IPS-20b (cell line): ENCODE measurements around the gene NLGN3.
"Not testable (repeated sequence)": the region's sequence is repeated elsewhere in the genome, so short reads cannot be mapped to it uniquely, and the experiment has no call there.

ENCODE experiments used
- H3K27ac ChIP-seq: one replicate; pipeline ENCODE4 v1.5.1; 2013; ENCODE audit warnings: low read length
- H3K27me3 ChIP-seq: 2 replicates; pipeline ENCODE4 v1.6.1; 2013; ENCODE audit warnings: mild to moderate bottlenecking, low read length, inconsistent platforms; ENCODE audit not compliant: insufficient read depth
- H3K36me3 ChIP-seq: 2 replicates; pipeline ENCODE4 v1.6.1; 2013; ENCODE audit warnings: low read depth, mild to moderate bottlenecking, inconsistent platforms, low read length, moderate library complexity; ENCODE audit not compliant: insufficient read depth
- H3K4me1 ChIP-seq: 2 replicates; pipeline ENCODE4 v1.6.1; 2013; ENCODE audit warnings: mild to moderate bottlenecking, control low read depth, inconsistent platforms, low read length, moderate library complexity; ENCODE audit not compliant: insufficient read depth
- H3K4me3 ChIP-seq: 2 replicates; pipeline ENCODE4 v1.5.1; 2013; ENCODE audit warnings: mild to moderate bottlenecking, low read length, inconsistent platforms
- H3K9ac ChIP-seq: 2 replicates; pipeline ENCODE4 v1.6.1; 2013; ENCODE audit warnings: low read depth, mild to moderate bottlenecking, inconsistent platforms, low read length, moderate library complexity
- H3K9me3 ChIP-seq: 2 replicates; pipeline ENCODE4 v1.6.1; 2013; ENCODE audit warnings: mild to moderate bottlenecking, low read depth, low read length, inconsistent platforms; ENCODE audit not compliant: insufficient read depth

NLGN3 gene

GRCh38 chrX:71173440-71173839 is 28.8 kb downstream of the NLGN3 start:
- Histone ChIP-seq H3K36me3 (no peaks in the 10 kb centered on the region), H3K27me3 (no peaks in the 10 kb centered on the region), H3K9me3 (no peaks in the 10 kb centered on the region), H3K27ac (no peak overlapping the region), H3K4me3 (no peak overlapping the region), H3K9ac (no peak overlapping the region), H3K4me1 (peaks cover 7% of the 10 kb centered on the region; the same call in 1 of the 2 replicates)

GRCh38 chrX:71174795-71175194 is 30.2 kb downstream of the NLGN3 start:
- H3K9ac ChIP-seq = no peak overlapping the region
- no peaks in the 10 kb centered on the region for H3K36me3 ChIP-seq
- no peaks in the 10 kb centered on the region for H3K27me3 ChIP-seq
- no peak overlapping the region for H3K27ac ChIP-seq
- no peaks in the 10 kb centered on the region for H3K9me3 ChIP-seq
- H3K4me1 ChIP-seq = peaks cover 7% of the 10 kb centered on the region; the same call in 1 of the 2 replicates
- no peak overlapping the region for H3K4me3 ChIP-seq

GRCh38 chrX:71175531-71175930 is 30.9 kb downstream of the NLGN3 start:
- H3K9ac ChIP-seq = no peak overlapping the region
- no peaks in the 10 kb centered on the region for H3K9me3 ChIP-seq
- no peak overlapping the region for H3K27ac ChIP-seq
- peaks cover 5% of the 10 kb centered on the region; the same call in 1 of the 2 replicates for H3K4me1 ChIP-seq
- H3K27me3 ChIP-seq = no peaks in the 10 kb centered on the region
- no peaks in the 10 kb centered on the region for H3K36me3 ChIP-seq
- H3K4me3 ChIP-seq = no peak overlapping the region

- H3K9me3 ChIP-seq = no peaks in the 10 kb centered on the region
- no peaks in the 10 kb centered on the region for H3K27me3 ChIP-seq
- no peak overlapping the region for H3K27ac ChIP-seq
- no peaks in the 10 kb centered on the region for H3K36me3 ChIP-seq
- no peaks in the 10 kb centered on the region; the same call in 1 of the 2 replicates for H3K4me1 ChIP-seq
- no peak overlapping the region for H3K4me3 ChIP-seq
- no peak overlapping the region for H3K9ac ChIP-seq
These were observed 32.7 kb downstream of the NLGN3 start for GRCh38 chrX:71177327-71177726.

- H3K36me3 ChIP-seq = no peaks in the 10 kb centered on the region
- no peaks in the 10 kb centered on the region for H3K9me3 ChIP-seq
- no peaks in the 10 kb centered on the region for H3K27me3 ChIP-seq
- no peak overlapping the region for H3K27ac ChIP-seq
- no peak overlapping the region for H3K4me3 ChIP-seq
- peaks cover 14% of the 10 kb centered on the region for H3K4me1 ChIP-seq
- no peak overlapping the region for H3K9ac ChIP-seq
These were observed 34.3 kb downstream of the NLGN3 start for GRCh38 chrX:71178908-71179307.

GRCh38 chrX:71180579-71181265 is 36.1 kb downstream of the NLGN3 start:
- peaks cover 14% of the 10 kb centered on the region for H3K4me1 ChIP-seq
- not testable (repeated sequence) for H3K9ac ChIP-seq, H3K36me3 ChIP-seq, H3K4me3 ChIP-seq, H3K9me3 ChIP-seq, H3K27ac ChIP-seq, H3K27me3 ChIP-seq

- H3K36me3 ChIP-seq = no peaks in the 10 kb centered on the region
These were observed 36.9 kb downstream of the NLGN3 start for GRCh38 chrX:71181558-71181909.

GRCh38 chrX:71181910-71182799 is 37.5 kb downstream of the NLGN3 start:
- Histone ChIP-seq H3K27ac (peak overlapping the region; percentile 99), H3K36me3 (no peaks in the 10 kb centered on the region), H3K27me3 (no peaks in the 10 kb centered on the region), H3K4me3 (peak overlapping the region; percentile 86), H3K4me1 (peaks cover 14% of the 10 kb centered on the region), H3K9me3 (no peaks in the 10 kb centered on the region), H3K9ac (peak overlapping the region; percentile 98)

More at GRCh38 chrX:71181558-71181909, 36.9 kb downstream of the NLGN3 start:
- Histone ChIP-seq H3K4me3 (peak overlapping the region; percentile 86), H3K9ac (peak overlapping the region; percentile 98; the same call in 1 of the 2 replicates), H3K4me1 (peaks cover 14% of the 10 kb centered on the region), H3K27ac (peak overlapping the region; percentile 99), H3K27me3 (no peaks in the 10 kb centered on the region), H3K9me3 (no peaks in the 10 kb centered on the region)

- Histone ChIP-seq H3K9me3 (no peaks in the 10 kb centered on the region), H3K27ac (peak overlapping the region; percentile 95), H3K27me3 (no peaks in the 10 kb centered on the region), H3K36me3 (no peaks in the 10 kb centered on the region), H3K4me1 (peaks cover 14% of the 10 kb centered on the region), H3K4me3 (peak overlapping the region; percentile 52; the same call in 1 of the 2 replicates), H3K9ac (peak overlapping the region; percentile 86; the same call in 1 of the 2 replicates)
These were observed 38.2 kb downstream of the NLGN3 start for GRCh38 chrX:71182871-71183270.

- H3K9ac ChIP-seq = peak overlapping the region; percentile 86
- peak overlapping the region; percentile 95 for H3K27ac ChIP-seq
- peaks cover 14% of the 10 kb centered on the region for H3K4me1 ChIP-seq
- no peaks in the 10 kb centered on the region for H3K36me3 ChIP-seq
- H3K27me3 ChIP-seq = no peaks in the 10 kb centered on the region
- no peaks in the 10 kb centered on the region for H3K9me3 ChIP-seq
- no peak overlapping the region for H3K4me3 ChIP-seq
These were observed 38.7 kb downstream of the NLGN3 start for GRCh38 chrX:71183341-71183740.

GRCh38 chrX:71184092-71184491 is 39.5 kb downstream of the NLGN3 start:
- no peak overlapping the region for H3K27ac ChIP-seq
- H3K4me3 ChIP-seq = no peak overlapping the region
- no peak overlapping the region for H3K9ac ChIP-seq
- H3K27me3 ChIP-seq = no peaks in the 10 kb centered on the region
- no peaks in the 10 kb centered on the region for H3K36me3 ChIP-seq
- H3K4me1 ChIP-seq = peaks cover 14% of the 10 kb centered on the region
- H3K9me3 ChIP-seq = no peaks in the 10 kb centered on the region
